AG09319 (cell line): ENCODE results near the gene MSI2.

Experiments
- DNase-seq: peaks from one replicate; pipeline ENCODE4 v3.0.0-alpha.2; 2010; ENCODE audit warnings: low read depth; ENCODE audit errors: extremely low read depth
- TF ChIP-seq, protein P1 (sequence below): IDR thresholded peaks from 2 replicates; pipeline ENCODE4 v1.5.1; 2011; ENCODE audit warnings: low read depth, mild to moderate bottlenecking, inconsistent platforms, low read length, moderate library complexity

The MSI2 gene

GRCh38 chr17:57363998-57364643, 107.8 kb downstream of the MSI2 start:
- TF ChIP-seq, protein P1, sequence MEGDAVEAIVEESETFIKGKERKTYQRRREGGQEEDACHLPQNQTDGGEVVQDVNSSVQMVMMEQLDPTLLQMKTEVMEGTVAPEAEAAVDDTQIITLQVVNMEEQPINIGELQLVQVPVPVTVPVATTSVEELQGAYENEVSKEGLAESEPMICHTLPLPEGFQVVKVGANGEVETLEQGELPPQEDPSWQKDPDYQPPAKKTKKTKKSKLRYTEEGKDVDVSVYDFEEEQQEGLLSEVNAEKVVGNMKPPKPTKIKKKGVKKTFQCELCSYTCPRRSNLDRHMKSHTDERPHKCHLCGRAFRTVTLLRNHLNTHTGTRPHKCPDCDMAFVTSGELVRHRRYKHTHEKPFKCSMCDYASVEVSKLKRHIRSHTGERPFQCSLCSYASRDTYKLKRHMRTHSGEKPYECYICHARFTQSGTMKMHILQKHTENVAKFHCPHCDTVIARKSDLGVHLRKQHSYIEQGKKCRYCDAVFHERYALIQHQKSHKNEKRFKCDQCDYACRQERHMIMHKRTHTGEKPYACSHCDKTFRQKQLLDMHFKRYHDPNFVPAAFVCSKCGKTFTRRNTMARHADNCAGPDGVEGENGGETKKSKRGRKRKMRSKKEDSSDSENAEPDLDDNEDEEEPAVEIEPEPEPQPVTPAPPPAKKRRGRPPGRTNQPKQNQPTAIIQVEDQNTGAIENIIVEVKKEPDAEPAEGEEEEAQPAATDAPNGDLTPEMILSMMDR: no peak
- DNase-seq: no peak

GRCh38 chr17:57365420-57365819, 109.1 kb downstream of the MSI2 start:
- TF ChIP-seq, protein P1: no peak

DNA sequence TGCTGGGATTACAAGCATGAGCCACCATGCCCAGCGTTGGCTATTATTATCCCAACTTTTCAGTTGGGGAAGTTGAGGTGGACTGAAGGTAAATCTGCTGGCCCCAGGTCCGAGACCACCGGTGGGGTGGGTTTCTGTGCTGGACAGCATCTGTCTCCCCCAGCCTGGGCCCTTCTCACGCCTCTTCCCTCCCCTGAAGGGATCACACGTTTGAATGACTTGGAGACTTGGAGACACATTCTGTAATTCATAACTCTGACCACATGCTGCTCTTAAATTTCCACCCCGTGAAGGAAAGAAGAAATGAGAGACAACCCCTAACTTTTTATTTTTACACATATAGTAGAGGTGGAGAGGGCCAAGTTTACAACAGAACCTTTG, 109.8 kb downstream of the MSI2 start:
- no peak for DNase-seq

More at GRCh38 chr17:57365420-57365819, 109.1 kb downstream of the MSI2 start:
- no peak for DNase-seq

DNA sequence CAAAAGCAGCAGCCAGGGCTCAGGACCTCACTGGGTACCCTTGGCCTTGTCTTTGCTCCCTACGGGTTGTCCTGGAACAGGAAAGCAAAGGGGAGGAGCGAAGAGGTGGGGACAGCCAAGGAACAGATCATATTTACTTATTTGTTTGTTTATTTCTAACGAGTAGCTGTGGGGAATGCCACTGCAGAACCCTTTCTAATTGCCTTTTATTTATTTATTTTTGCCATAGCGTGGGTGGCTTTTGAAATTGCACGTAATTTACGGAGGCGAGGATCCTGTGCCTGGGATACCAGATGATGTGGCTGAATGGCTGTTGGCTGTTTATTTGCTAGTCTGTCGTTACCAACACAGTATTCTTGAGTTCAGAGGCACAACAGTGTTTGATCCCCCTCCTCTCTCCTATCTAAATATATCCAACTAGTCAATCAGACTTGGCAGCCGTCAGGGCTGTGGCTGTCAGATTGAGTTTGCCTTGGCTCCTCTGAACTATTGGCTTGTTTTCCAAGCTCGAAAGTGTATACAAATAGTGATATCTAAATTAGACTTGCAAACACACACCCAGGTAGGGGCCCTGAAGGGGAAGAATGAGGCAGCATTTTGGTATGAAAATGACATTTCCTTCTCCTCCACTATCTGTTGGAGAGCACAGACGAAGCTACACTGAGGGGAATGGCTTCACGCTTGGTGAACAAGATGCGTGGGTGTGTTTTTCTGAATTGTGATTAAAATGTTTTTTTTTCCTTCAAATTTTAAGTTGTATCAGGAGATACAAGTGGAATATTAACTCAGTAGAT, 110.4 kb downstream of the MSI2 start:
- TF ChIP-seq, protein P1: no peak
- DNase-seq: no peak

More for the DNA sequence above, 109.8 kb downstream of the MSI2 start:
- TF ChIP-seq, protein P1: no peak

DNA sequence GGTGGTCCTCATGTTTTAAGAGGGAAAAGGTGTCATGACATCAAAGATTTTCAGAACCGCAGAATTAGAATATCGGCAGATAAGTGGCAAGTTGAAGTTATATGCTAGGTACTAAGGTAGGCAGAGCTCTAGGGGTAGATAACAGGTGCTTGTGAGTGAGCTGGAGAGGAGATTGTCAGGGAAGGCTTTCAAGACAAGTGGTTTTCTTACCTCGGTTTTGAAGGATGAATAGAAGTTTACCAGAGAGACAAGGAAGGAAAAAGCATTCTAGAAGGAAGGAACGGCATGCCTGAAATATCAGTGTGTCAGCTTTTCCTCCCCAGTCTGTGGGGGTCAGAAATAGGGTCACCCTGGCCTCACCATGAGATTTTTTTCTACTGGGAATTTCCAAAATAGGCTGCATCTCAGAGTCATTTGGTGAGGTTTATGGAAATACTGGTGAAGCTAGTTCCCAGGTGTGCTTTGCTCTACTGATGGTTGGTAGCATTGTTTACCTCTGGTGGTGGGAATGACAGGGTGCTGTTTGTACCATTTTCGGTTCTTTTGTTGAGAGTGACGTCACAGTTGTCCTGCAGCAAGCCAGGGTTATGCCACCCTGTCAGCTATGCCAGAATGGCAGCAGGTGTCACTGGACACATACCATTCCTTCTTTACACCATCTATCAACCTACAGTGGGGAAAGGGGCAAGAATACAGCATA, 112.5 kb downstream of the MSI2 start:
- no peak for DNase-seq
- TF ChIP-seq, protein P1: no peak

- no peak for DNase-seq
- TF ChIP-seq, protein P1: no peak
These were observed 113.2 kb downstream of the MSI2 start for GRCh38 chr17:57369509-57369945.

DNA sequence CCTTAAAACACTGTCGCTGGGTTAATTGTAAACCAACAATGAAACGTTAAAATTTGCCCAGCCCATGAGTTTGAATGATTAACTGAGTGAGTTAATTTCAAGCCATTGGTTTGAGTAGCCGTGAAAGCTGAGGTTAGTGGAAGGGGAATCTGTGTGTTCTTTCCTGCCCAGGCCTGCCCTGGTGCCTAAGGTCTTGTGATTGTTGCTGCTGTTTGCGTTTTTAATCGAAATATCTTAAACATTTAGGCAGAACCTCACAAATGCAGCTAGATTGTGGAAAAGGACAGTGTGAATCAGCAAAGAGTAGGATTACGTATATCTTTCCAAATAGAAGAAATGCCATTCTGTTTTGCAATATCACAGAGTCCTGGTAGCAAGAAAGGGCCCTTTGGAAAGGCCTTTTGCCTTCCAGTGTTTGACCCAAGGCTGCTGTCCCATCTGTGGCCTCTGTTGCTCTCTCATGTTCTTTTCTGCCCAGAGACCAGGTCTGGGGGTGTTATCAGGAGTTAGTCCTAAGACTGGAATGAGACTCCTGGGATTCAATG, 113.8 kb downstream of the MSI2 start:
- DNase-seq: peak; percentile 12
- TF ChIP-seq, protein P1: no peak
